ENCODE results near the gene SNAI3. TPM values are rescaled to one million over a fixed set of nuclear protein-coding genes. Genes with fewer than 3 reads are reported as not detected.

The SNAI3 gene
- total and polyA plus RNA-seq, 9 of the 15 experiments (the other 6 are each of a cell fraction or from before 2014, with no cell fraction given), result 0.04 to 4.1 (median 0.80) TPM; not detected in 1

DNA sequence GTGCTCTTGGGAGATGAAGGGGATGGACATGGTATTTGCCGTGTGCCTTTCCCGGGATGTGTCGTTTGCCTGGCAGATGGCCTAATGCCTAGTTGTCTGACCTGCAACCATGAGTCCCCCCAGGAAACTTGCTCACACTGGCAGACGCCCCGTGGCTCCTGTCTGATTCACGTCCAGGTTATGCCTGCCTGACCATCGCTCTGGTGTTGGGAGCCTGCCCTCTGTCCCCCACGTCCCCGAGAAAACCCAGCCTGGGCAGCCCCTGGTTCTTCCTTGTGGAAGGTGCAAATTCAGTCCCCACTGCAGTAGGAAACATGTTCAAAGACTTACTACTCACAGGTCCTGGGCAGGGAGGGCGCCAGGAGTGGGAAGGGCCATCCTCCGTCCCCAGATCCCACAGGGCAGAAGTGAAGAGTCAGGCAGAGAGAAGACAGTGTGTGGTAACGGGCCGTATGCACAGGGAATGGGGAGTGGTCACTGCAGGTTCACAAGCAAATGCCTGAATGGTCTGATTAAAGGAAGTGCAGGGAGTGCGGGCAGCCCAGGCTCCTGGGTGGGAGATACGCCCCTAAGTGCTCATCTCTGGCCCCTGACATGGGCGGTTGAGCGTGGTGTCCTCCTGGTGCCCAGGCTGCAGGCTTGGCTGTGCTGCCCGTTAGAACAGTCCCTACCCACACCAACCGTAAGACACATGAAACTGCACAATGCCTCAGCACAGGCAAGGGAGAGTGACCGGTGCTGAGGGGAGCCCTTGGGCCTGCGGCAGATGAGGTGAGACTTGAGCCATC, 4.2 kb upstream of the SNAI3 start:
- BruUV-seq (replicated peaks), result no TSS peak
- POLR2A ChIA-PET, result no interaction called here
- intact Hi-C loops (cut with micrococcal nuclease), result no loop called here

More for the DNA sequence above, 4.2 kb upstream of the SNAI3 start:
- Histone ChIP-seq H3K9me3 (replicated peaks; ENCODE audit: control insufficient read depth, insufficient read depth, low read depth, low read length) (no peaks in the 10 kb centered on the region), H3K4me3 (no peak overlapping the region), H3K4me2 (ENCODE audit: insufficient read depth, low read length) (no peak overlapping the region), H3K27me3 (ENCODE audit: control insufficient read depth in 2 of 2, insufficient read depth in 2 of 2, low read length in 2 of 2) (no peaks in the 10 kb centered on the region), H3K79me2 (ENCODE audit: control insufficient read depth, insufficient read depth, low read length) (no peaks in the 10 kb centered on the region; the same call in 2 of the 3 replicates), H3K9me1 (ENCODE audit: control insufficient read depth, insufficient read depth, low read length) (no peaks in the 10 kb centered on the region), H3K36me3 (ENCODE audit: control insufficient read depth, insufficient read depth, low read length) (no peaks in the 10 kb centered on the region), H2AFZ (ENCODE audit: low read depth, low read length) (no peak overlapping the region), H3K27ac (ENCODE audit: extremely low read depth, low read depth, low read length) (no peak overlapping the region), H3K9ac (ENCODE audit: insufficient read depth in 1 of 2, low read depth in 2 of 2, low read length in 2 of 2) (peak overlapping the region in 1 of 2 experiments; percentile 70; a peak in 2 of 4 replicates), H3K4me1 (replicated peaks in 1 of 2; ENCODE audit: control insufficient read depth in 2 of 2, insufficient read depth in 2 of 2, low read length in 2 of 2) (peaks cover 43 to 92% of the 10 kb centered on the region in 2 experiments), H4K20me1 (replicated peaks; ENCODE audit: control insufficient read depth, insufficient read depth, low read length) (no peaks in the 10 kb centered on the region; the same call in 1 of the 2 replicates)
- in situ Hi-C loops (cut with MboI), result no loop called here
- FAIRE-seq (no peak), DNase-seq (ENCODE audit: extremely low read depth in 1 of 4, low spot score in 3 of 4) (no peak), ATAC-seq (no peak)
- WGBS (ENCODE audit: insufficient coverage, low coverage, missing lambda C conversion rate), result 78% methylated on average over 21 of the region's 21 CpGs
- CTCF ChIA-PET (ENCODE audit: low intra/inter-chr PET ratio), result no interaction called here
- TF ChIP-seq ZNF444 (CRISPR knock-in tag; IDR thresholded peaks at IDR 0.05), result no peak
- TF ChIP-seq ZNF589 (CRISPR knock-in tag; IDR thresholded peaks at IDR 0.05; ENCODE audit: low read depth), result no peak
- TF ChIP-seq ZNF121 (CRISPR knock-in tag; conservative IDR thresholded peaks at IDR 0.05), result 0 out of 2 replicates have a peak, but pooled peaks have one; percentile 10
- no peak for TF ChIP-seq ZNF717 (CRISPR knock-in tag; IDR thresholded peaks at IDR 0.05)
- peak; percentile 12; the same call in 1 of the 2 replicates for TF ChIP-seq MAX (CRISPR knock-in tag; IDR thresholded peaks at IDR 0.05)
- TF ChIP-seq RBFOX2 (IDR thresholded peaks at IDR 0.05; ENCODE audit: low read depth, low read length), result no peak
- peak; percentile 17; the same call in 1 of the 2 replicates for TF ChIP-seq SPI1 (IDR thresholded peaks at IDR 0.05; ENCODE audit: borderline replicate concordance, low read depth, low read length)
- TF ChIP-seq USF2 (CRISPR knock-in tag; IDR thresholded peaks at IDR 0.05), result no peak
- TF ChIP-seq FOXA1 (IDR thresholded peaks at IDR 0.05; ENCODE audit: borderline replicate concordance), result no peak
- TF ChIP-seq, protein P1, sequence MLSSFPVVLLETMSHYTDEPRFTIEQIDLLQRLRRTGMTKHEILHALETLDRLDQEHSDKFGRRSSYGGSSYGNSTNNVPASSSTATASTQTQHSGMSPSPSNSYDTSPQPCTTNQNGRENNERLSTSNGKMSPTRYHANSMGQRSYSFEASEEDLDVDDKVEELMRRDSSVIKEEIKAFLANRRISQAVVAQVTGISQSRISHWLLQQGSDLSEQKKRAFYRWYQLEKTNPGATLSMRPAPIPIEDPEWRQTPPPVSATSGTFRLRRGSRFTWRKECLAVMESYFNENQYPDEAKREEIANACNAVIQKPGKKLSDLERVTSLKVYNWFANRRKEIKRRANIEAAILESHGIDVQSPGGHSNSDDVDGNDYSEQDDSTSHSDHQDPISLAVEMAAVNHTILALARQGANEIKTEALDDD (IDR thresholded peaks at IDR 0.05), result no peak
- TF ChIP-seq, protein P2, sequence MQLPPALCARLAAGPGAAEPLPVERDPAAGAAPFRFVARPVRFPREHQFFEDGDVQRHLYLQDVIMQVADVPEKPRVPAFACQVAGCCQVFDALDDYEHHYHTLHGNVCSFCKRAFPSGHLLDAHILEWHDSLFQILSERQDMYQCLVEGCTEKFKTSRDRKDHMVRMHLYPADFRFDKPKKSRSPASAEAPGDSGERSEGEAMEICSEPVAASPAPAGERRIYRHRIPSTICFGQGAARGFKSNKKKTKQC (CRISPR knock-in tag; IDR thresholded peaks at IDR 0.05), result no peak
- TF ChIP-seq, protein P3, sequence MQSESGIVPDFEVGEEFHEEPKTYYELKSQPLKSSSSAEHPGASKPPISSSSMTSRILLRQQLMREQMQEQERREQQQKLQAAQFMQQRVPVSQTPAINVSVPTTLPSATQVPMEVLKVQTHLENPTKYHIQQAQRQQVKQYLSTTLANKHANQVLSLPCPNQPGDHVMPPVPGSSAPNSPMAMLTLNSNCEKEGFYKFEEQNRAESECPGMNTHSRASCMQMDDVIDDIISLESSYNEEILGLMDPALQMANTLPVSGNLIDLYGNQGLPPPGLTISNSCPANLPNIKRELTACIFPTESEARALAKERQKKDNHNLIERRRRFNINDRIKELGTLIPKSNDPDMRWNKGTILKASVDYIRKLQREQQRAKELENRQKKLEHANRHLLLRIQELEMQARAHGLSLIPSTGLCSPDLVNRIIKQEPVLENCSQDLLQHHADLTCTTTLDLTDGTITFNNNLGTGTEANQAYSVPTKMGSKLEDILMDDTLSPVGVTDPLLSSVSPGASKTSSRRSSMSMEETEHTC (IDR thresholded peaks at IDR 0.05), result no peak

All from K562 (cell line).